Endothelial cell (in vitro differentiated cells): ENCODE results near the gene ERP44. TPM values are rescaled to one million over a fixed set of nuclear protein-coding genes. Genes with fewer than 3 reads are reported as not detected.
"Not testable (repeated sequence)": the region's sequence is repeated elsewhere in the genome, so short reads cannot be mapped to it uniquely, and the experiment has no call there.

ENCODE experiments used
- DNase-seq: peaks from one replicate; pipeline ENCODE4 v3.0.0; 2021; ENCODE audit warnings: low spot score
- H3K27ac Mint-ChIP-seq: one replicate; pipeline ENCODE4 v1.8.0; 2021; ENCODE audit warnings: mixed read lengths, inconsistent platforms; ENCODE audit not compliant: unreplicated experiment
- H3K27me3 Mint-ChIP-seq: one replicate; pipeline ENCODE4 v1.8.0; 2021; ENCODE audit warnings: mild to moderate bottlenecking, moderate library complexity, mixed read lengths, inconsistent platforms; ENCODE audit not compliant: unreplicated experiment
- H3K36me3 Mint-ChIP-seq: one replicate; pipeline ENCODE4 v1.8.0; 2021; ENCODE audit warnings: mild to moderate bottlenecking, low read depth, mixed read lengths, inconsistent platforms; ENCODE audit not compliant: unreplicated experiment
- H3K4me1 Mint-ChIP-seq: one replicate; pipeline ENCODE4 v1.8.0; 2021; ENCODE audit warnings: mild to moderate bottlenecking, mixed read lengths, inconsistent platforms; ENCODE audit not compliant: unreplicated experiment
- H3K4me3 Mint-ChIP-seq: one replicate; pipeline ENCODE4 v1.8.0; 2021; ENCODE audit warnings: mild to moderate bottlenecking, mixed read lengths, inconsistent platforms; ENCODE audit not compliant: unreplicated experiment
- H3K9me3 Mint-ChIP-seq: one replicate; pipeline ENCODE4 v1.8.0; 2021; ENCODE audit warnings: mixed read lengths, inconsistent platforms; ENCODE audit not compliant: unreplicated experiment
- total RNA-seq: library from RNA; stranded (reverse); fragmentation: NEBNext Ultra II Directional; extraction: Animal tissue kit (Norgen Biotek cat#: 25700); gene quantifications from one replicate; pipeline ENCODE4 v1.2.1, GENCODE V29; 2021; ENCODE audit not compliant: unreplicated experiment
- TF ChIP-seq, protein P1 (sequence below): fragments of 200-600 bp; sonication (generic); IDR thresholded peaks from one replicate; pipeline ENCODE4 v1.5.0; 2021; ENCODE audit warnings: antibody characterized with exemption; ENCODE audit not compliant: unreplicated experiment

Gene ERP44
- total RNA-seq, 1 donor from 2014 or later, result 14.5 TPM

GRCh38 chr9:100012279-100012678 lies 86.5 kb downstream of the ERP44 start:
- no peaks in the 10 kb centered on the region for H3K9me3 Mint-ChIP-seq
- H3K4me3 Mint-ChIP-seq, result no peak overlapping the region
- H3K36me3 Mint-ChIP-seq, result no peaks in the 10 kb centered on the region
- no peak for DNase-seq
- no peaks in the 10 kb centered on the region for H3K4me1 Mint-ChIP-seq
- no peaks in the 10 kb centered on the region for H3K27me3 Mint-ChIP-seq
- H3K27ac Mint-ChIP-seq, result no peak overlapping the region
- TF ChIP-seq, protein P1, sequence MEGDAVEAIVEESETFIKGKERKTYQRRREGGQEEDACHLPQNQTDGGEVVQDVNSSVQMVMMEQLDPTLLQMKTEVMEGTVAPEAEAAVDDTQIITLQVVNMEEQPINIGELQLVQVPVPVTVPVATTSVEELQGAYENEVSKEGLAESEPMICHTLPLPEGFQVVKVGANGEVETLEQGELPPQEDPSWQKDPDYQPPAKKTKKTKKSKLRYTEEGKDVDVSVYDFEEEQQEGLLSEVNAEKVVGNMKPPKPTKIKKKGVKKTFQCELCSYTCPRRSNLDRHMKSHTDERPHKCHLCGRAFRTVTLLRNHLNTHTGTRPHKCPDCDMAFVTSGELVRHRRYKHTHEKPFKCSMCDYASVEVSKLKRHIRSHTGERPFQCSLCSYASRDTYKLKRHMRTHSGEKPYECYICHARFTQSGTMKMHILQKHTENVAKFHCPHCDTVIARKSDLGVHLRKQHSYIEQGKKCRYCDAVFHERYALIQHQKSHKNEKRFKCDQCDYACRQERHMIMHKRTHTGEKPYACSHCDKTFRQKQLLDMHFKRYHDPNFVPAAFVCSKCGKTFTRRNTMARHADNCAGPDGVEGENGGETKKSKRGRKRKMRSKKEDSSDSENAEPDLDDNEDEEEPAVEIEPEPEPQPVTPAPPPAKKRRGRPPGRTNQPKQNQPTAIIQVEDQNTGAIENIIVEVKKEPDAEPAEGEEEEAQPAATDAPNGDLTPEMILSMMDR, result no peak

DNA sequence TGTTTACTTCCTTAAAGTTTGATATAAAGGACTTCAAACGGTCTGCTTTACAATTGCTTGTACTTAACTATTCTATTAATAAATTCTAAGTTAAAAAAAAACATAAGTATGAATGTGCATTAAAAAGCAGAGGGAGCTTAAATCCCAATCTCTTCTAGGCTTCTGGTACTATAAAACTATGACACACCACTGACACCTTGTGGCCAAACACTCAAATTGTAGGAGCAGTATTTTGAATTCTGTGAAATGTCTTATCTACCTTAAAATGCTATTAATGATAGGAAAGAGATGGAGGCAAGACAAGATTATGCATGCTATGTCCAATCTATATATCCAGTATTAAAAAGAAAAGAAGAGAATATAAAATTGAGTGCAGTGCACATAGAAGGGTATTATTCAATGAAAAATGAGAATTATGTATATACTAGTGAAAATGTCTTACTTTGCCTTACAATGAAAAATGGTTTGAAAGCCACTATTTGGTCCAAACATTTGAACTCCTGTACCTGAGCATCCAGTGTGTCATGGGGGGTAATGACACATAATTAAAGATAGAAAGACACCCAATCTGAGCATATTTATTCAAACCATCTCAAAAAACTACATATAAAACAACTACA lies 87.6 kb downstream of the ERP44 start:
- TF ChIP-seq, protein P1, result peak; percentile 96
- no peaks in the 10 kb centered on the region for H3K36me3 Mint-ChIP-seq
- H3K4me3 Mint-ChIP-seq, result no peak overlapping the region
- H3K27ac Mint-ChIP-seq, result no peak overlapping the region
- H3K27me3 Mint-ChIP-seq, result no peaks in the 10 kb centered on the region
- no peaks in the 10 kb centered on the region for H3K4me1 Mint-ChIP-seq
- DNase-seq, result peak; percentile 40
- no peaks in the 10 kb centered on the region for H3K9me3 Mint-ChIP-seq

GRCh38 chr9:99999797-100000196 lies 99.0 kb downstream of the ERP44 start:
- no peaks in the 10 kb centered on the region for H3K27me3 Mint-ChIP-seq
- no peaks in the 10 kb centered on the region for H3K9me3 Mint-ChIP-seq
- H3K4me1 Mint-ChIP-seq, result no peaks in the 10 kb centered on the region
- TF ChIP-seq, protein P1, result no peak
- no peak overlapping the region for H3K4me3 Mint-ChIP-seq
- H3K27ac Mint-ChIP-seq, result no peak overlapping the region
- H3K36me3 Mint-ChIP-seq, result peaks cover 11% of the 10 kb centered on the region
- no peak for DNase-seq

GRCh38 chr9:99998866-99999265 lies 99.9 kb downstream of the ERP44 start:
- Mint-ChIP-seq H3K27ac (no peak overlapping the region), H3K9me3 (no peaks in the 10 kb centered on the region), H3K4me1 (no peaks in the 10 kb centered on the region), H3K4me3 (no peak overlapping the region), H3K36me3 (peaks cover 15% of the 10 kb centered on the region), H3K27me3 (no peaks in the 10 kb centered on the region)
- TF ChIP-seq, protein P1, result no peak
- DNase-seq, result no peak

DNA sequence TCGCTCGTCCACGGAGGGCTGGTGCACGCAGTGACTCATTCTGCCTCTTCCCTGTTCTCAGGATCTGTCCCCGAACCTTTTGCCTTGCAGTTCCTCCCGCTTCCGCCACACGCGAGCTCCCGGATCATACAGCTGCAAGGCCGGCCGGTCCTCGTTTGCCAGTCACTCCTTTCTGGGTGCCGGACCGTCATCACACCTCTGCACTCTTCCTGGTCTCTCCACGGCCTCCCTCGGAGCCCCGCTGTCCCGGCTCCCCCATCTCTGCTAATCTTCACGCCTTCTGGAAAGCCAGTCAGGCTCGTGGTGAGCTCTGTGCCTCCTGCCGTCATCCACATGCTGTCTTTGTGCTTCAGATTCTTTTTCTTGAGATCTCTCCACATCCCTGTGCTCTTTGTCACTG lies 100.5 kb downstream of the ERP44 start:
- Mint-ChIP-seq H3K4me1 (no peaks in the 10 kb centered on the region), H3K9me3 (no peaks in the 10 kb centered on the region), H3K4me3 (no peak overlapping the region), H3K36me3 (peaks cover 19% of the 10 kb centered on the region), H3K27ac (no peak overlapping the region), H3K27me3 (no peaks in the 10 kb centered on the region)
- TF ChIP-seq, protein P1, result no peak
- DNase-seq, result no peak

GRCh38 chr9:99990508-99990907 lies 108.3 kb downstream of the ERP44 start:
- not testable (repeated sequence) for DNase-seq, H3K27me3 Mint-ChIP-seq, H3K4me1 Mint-ChIP-seq, H3K27ac Mint-ChIP-seq, H3K4me3 Mint-ChIP-seq, H3K9me3 Mint-ChIP-seq
- peaks cover 46% of the 10 kb centered on the region for H3K36me3 Mint-ChIP-seq
